ENCODE data around the gene UBN1.

The UBN1 gene

DNA sequence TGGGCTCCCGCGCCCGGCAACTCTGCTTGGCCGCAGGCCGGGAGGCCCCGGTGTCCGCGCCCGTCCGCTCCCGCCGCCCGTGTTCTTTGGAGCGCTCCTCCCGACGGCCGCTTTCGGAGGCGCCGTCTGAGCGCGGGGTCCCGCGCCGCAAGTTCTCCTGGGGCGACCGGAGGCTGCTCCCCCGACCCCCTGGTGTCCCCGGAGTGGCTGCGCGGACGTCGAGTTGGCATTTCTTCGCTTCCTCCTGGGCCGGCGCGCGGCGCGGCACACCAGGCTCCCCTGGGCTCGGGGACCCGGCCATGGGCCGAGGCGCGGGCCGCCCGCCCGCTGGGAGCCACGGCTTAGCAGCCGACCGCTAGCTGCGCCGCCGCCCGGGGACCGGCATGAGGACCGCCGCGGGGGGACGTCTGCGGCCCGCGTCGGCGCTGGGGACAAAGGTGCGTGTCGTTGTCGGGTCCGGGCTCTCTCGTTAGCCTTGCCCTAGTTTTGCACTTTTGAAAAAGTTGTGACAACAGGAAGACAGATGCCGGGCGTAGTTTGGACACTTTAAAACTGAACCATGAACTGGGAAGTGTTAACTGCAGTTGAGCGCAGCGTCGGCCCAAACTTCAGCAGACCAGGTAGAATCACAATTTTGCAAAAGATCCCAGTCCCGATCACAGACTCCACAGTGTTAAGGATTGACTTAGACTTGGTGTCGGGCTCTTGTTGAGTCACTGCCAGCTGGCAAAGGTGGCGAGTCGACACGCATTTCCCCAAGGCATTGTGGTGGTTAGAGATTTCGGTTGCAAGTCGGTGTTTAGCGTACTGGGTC, 700 bp downstream of the UBN1 start:
- H3K4me3 ChIP-seq (ENCODE audit: low read length) = peak overlapping the region; percentile 71
- TF ChIP-seq, protein P1, sequence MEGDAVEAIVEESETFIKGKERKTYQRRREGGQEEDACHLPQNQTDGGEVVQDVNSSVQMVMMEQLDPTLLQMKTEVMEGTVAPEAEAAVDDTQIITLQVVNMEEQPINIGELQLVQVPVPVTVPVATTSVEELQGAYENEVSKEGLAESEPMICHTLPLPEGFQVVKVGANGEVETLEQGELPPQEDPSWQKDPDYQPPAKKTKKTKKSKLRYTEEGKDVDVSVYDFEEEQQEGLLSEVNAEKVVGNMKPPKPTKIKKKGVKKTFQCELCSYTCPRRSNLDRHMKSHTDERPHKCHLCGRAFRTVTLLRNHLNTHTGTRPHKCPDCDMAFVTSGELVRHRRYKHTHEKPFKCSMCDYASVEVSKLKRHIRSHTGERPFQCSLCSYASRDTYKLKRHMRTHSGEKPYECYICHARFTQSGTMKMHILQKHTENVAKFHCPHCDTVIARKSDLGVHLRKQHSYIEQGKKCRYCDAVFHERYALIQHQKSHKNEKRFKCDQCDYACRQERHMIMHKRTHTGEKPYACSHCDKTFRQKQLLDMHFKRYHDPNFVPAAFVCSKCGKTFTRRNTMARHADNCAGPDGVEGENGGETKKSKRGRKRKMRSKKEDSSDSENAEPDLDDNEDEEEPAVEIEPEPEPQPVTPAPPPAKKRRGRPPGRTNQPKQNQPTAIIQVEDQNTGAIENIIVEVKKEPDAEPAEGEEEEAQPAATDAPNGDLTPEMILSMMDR (conservative IDR thresholded peaks at IDR 0.05; ENCODE audit: low read depth, low read length) = no peak
- DNase-seq (ENCODE audit: low read depth) = peak; percentile 44

DNA sequence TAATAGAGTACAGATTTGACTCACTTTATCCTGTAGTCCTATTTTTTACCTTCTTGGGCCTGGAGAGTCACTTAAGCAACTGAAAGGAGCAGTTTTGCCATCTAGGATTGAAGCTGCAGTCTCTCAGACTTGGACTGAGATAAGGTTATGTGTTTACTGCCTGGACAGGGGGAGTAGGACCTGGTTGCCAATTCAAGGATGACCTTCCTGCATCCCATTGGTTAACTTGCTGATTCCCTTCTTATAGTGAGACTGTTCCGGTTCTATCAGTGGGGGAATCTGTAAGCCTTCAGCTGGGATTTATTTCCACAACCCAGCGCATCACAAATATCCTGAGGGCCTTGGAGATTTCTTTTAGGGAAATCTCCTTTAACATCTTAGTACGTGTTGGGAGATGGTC, 2.9 kb downstream of the UBN1 start:
- TF ChIP-seq, protein P1 (conservative IDR thresholded peaks at IDR 0.05; ENCODE audit: low read depth, low read length) = no peak
- no peak for DNase-seq (ENCODE audit: low read depth)
- H3K4me3 ChIP-seq (ENCODE audit: low read length) = peak overlapping the region; percentile 41

DNA sequence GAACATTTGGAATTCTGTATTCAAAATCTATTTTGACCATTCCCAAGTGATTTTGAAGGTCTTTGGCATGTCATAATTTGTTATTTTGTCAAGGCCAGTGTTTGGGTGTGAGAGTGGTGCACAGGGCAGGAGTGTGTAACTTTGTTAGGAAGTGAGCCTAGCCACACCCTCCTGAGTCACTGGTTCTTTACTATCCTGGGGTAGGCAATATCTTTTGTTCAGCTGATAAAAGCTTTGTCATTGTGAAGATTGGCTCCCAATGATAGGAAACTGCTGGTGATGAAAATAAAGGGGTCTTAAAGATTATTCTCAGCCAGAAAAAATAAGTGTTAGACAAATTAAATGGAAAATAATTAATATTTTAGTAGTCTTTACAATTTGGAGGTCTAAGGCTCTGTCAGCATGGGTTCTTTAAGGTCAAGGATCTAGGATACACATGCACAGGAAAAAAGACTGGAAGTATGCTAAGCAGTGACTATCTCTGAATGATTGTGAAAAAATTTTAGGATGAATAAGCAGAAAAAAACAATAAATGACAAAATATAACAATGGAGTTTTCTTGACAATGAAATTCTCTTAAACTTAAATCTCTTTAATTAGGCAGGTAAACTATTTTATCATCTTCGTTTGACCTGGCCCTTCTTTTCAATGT, 5.1 kb downstream of the UBN1 start:
- DNase-seq (ENCODE audit: low read depth) = no peak
- no peak overlapping the region for H3K4me3 ChIP-seq (ENCODE audit: low read length)
- TF ChIP-seq, protein P1 (conservative IDR thresholded peaks at IDR 0.05; ENCODE audit: low read depth, low read length) = no peak

DNA sequence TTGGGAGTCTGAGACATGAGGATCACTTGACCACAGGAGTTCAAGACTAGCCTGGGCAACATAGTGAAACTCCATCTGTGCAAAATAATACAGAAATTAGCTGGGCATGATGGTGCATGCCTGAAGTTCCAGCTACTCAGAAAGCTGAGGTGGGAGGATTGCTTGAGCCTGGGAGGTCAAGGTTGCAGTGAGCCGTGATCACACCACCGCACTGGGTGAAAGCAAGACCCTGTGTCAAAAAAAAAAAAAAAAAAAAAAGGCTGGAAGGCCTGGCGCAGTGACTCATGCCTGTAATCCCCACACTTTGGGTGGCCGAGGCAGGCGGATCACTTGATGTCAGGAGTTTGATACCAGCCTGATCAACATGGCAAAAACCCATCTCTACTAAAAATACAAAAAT, 8.1 kb downstream of the UBN1 start:
- no peak overlapping the region for H3K4me3 ChIP-seq (ENCODE audit: low read length)
- DNase-seq (ENCODE audit: low read depth) = no peak
- TF ChIP-seq, protein P1 (conservative IDR thresholded peaks at IDR 0.05; ENCODE audit: low read depth, low read length) = no peak

DNA sequence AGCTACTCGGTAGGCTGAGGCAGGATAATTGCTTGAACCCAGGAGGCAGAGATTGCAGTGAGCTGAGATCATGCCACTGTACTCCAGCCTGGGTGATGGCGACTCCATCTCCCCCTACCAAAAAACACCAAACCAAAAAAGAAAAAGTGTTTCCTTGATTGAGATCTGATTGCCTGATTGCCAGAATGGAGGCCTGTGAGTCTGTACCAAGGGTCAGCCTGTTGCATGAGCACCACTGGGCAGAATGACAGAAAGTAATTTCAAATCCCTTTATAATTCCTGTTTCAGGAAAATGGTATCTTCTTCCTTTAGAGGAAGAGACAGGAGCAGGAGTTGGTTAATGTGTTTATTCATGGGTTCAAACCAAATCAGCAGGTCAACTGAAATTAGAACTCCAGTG, 8.5 kb downstream of the UBN1 start:
- TF ChIP-seq, protein P1 (conservative IDR thresholded peaks at IDR 0.05; ENCODE audit: low read depth, low read length) = no peak
- no peak overlapping the region for H3K4me3 ChIP-seq (ENCODE audit: low read length)
- DNase-seq (ENCODE audit: low read depth) = no peak

DNA sequence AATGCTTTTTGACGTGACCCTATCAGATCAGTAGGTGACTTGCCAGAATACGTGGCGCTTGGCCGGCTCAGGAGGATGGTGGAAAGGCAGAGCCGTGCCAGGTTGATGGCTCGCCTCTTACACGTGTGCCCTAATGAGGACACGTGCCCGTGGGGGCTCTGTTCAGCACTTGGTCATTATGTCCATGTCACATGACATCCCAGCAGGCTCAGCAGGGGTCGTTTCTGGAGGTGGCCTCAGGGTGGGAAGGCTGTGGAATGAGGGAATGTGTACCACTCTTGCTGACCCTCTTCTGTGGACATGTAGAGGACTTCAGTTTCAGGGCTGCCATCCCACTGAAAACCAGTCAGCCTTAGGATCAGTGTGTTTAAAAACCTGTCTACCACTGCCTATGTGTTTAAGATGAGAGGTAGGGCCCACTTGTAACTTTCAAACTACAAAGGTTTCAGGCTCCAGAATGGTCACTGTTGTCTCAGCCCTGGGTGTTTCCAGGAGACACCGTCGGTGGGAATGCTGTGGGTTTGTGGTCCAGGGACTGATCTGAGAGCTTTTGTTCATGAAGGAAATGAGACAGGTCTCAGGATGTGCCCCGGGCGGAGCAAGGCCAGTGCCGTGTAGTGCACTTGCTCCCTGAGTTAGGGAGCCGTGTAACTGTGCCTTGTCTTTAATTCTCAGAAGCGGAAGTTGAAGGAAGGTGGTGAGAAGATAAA, 12.1 kb downstream of the UBN1 start:
- no peak for DNase-seq (ENCODE audit: low read depth)
- TF ChIP-seq, protein P1 (conservative IDR thresholded peaks at IDR 0.05; ENCODE audit: low read depth, low read length) = no peak
- no peak overlapping the region for H3K4me3 ChIP-seq (ENCODE audit: low read length)

All from retinal pigment epithelial cell (primary cell).